Measurements from ENCODE around the gene DPYD. TPM values are rescaled to one million over a fixed set of nuclear protein-coding genes. Genes with fewer than 3 reads are reported as not detected.

Gene DPYD
- total RNA-seq, 2 donors from 2014 or later, result 4.9 to 11.7 TPM

DNA sequence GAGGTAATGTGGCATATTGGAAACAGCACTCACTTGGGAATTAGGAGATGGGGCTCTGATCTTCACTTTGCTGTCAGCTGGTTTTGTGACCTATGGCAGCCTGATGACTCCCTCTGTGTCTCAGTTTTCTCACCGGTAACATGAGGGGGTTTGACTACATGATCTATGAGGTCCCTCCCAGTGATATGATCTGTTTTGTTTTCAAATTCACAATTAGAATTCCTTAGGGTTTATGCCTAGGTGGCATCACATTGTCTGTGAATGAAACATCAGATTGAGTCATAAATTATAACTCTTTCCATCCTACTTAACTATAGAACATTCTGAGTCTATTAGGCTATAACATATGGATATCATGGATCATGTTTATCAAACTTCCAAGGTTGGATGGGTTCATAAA, 812.7 kb downstream of the DPYD start:
- Histone ChIP-seq H3K27ac (no peak overlapping the region), H3K9me3 (no peaks in the 10 kb centered on the region), H3K4me1 (no peaks in the 10 kb centered on the region), H3K9ac (ENCODE audit: low read depth in 2 of 2, low read length in 2 of 2) (no peak overlapping the region), H3K36me3 (no peaks in the 10 kb centered on the region), H3K4me3 (no peak overlapping the region), H3K27me3 (no peaks in the 10 kb centered on the region)
- intact Hi-C loops (cut with DNase I), result no loop called here
- TF ChIP-seq, protein P1, sequence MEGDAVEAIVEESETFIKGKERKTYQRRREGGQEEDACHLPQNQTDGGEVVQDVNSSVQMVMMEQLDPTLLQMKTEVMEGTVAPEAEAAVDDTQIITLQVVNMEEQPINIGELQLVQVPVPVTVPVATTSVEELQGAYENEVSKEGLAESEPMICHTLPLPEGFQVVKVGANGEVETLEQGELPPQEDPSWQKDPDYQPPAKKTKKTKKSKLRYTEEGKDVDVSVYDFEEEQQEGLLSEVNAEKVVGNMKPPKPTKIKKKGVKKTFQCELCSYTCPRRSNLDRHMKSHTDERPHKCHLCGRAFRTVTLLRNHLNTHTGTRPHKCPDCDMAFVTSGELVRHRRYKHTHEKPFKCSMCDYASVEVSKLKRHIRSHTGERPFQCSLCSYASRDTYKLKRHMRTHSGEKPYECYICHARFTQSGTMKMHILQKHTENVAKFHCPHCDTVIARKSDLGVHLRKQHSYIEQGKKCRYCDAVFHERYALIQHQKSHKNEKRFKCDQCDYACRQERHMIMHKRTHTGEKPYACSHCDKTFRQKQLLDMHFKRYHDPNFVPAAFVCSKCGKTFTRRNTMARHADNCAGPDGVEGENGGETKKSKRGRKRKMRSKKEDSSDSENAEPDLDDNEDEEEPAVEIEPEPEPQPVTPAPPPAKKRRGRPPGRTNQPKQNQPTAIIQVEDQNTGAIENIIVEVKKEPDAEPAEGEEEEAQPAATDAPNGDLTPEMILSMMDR (IDR thresholded peaks at IDR 0.05), result no peak
- no peak for DNase-seq

DNA sequence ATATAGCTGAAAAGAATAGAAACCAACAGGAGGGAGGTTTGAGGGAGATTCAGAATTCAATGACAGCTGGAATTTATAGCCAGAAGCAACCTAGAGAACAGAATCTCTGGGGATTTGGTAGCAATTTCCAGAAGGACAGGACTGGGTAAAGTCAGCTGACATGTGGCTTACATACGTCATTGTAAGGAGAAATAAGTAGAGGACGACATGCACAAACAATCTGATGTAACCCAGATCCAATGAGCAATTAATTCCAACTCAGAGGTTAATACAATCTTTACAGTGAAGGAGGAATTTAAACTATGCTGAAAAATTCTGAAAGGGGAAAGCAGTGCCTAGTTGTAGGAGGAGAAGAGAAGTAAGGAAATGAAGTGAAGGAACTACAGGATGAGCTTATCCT, 815.3 kb downstream of the DPYD start:
- H3K36me3 ChIP-seq, result no peaks in the 10 kb centered on the region
- H3K4me1 ChIP-seq, result no peaks in the 10 kb centered on the region
- H3K27me3 ChIP-seq, result no peaks in the 10 kb centered on the region
- DNase-seq, result no peak
- no peak overlapping the region for H3K9ac ChIP-seq (ENCODE audit: low read depth in 2 of 2, low read length in 2 of 2)
- intact Hi-C loops (cut with DNase I), result no loop called here
- H3K27ac ChIP-seq, result no peak overlapping the region
- TF ChIP-seq, protein P1 (IDR thresholded peaks at IDR 0.05), result no peak
- no peaks in the 10 kb centered on the region for H3K9me3 ChIP-seq
- H3K4me3 ChIP-seq, result no peak overlapping the region

DNA sequence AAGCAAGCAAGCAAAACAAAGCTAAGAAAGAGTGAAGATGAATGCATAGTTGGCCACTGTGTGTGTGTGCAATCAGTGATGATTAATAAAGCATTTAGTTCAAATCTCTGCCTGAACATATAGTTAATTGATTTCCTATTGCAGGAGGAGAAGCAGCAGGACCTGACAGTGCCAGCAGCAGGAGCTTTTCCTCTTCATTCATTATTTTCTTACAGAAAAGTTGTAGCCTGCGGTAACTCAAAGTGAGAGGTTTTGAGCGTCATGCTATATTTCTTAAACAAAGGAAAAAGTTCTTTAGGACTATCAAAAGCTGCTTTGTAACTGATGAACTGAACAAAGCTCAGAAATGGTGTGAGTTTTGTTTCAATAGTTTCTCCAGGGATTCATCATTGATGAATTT, 819.3 kb downstream of the DPYD start:
- DNase-seq, result no peak
- no peaks in the 10 kb centered on the region for H3K9me3 ChIP-seq
- no peaks in the 10 kb centered on the region for H3K36me3 ChIP-seq
- intact Hi-C loops (cut with DNase I), result no loop called here
- no peak overlapping the region for H3K27ac ChIP-seq
- no peak overlapping the region for H3K4me3 ChIP-seq
- H3K9ac ChIP-seq (ENCODE audit: low read depth in 2 of 2, low read length in 2 of 2), result no peak overlapping the region
- H3K27me3 ChIP-seq, result no peaks in the 10 kb centered on the region
- TF ChIP-seq, protein P1 (IDR thresholded peaks at IDR 0.05), result no peak
- H3K4me1 ChIP-seq, result no peaks in the 10 kb centered on the region

DNA sequence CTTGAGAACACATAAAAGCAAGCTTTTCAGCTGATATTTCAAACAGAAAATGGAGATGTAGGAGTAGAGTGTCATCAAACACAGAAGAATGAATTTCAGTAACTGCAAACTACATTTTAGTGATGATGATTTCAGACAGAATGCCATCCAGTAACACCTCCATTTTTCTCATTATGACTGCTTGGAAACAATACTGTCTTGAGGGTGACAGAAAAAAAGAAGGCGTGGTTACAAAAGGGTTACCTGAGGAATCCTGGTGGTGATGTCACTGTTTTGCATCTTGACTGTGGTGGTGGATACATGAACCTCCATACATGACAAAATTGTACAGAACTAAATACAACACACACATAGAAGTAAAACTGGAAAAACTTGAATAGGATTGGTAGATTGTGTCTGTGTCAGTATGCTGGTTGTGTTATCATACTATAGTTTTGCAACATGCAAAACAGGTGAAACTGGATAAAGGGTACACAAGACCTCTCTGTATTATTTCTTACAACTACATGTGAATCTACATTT, 823.4 kb downstream of the DPYD start:
- H3K36me3 ChIP-seq, result no peaks in the 10 kb centered on the region
- H3K4me3 ChIP-seq, result no peak overlapping the region
- intact Hi-C loops (cut with DNase I), result no loop called here
- H3K9ac ChIP-seq (ENCODE audit: low read depth in 2 of 2, low read length in 2 of 2), result no peak overlapping the region
- no peaks in the 10 kb centered on the region for H3K4me1 ChIP-seq
- DNase-seq, result no peak
- no peak overlapping the region for H3K27ac ChIP-seq
- TF ChIP-seq, protein P1 (IDR thresholded peaks at IDR 0.05), result no peak
- no peaks in the 10 kb centered on the region for H3K9me3 ChIP-seq
- H3K27me3 ChIP-seq, result no peaks in the 10 kb centered on the region

DNA sequence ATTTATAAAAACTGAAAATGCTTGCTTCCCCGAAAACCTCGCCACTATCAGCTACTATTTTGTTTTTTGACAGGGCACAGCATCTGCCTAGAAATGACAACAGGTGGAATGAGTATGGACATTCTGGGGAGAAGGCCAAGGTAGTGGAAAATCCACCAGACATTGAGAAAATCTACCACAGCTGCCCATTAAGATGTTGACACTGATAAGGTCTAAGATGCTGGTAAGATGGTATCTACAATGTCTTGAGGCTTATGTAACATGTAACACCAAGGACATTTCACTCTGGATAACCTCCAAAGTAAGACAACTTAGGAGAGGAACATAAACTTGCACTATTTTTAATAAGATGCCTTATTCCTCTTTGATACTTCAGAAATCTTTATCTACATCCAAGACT, 825.1 kb downstream of the DPYD start:
- H3K27me3 ChIP-seq, result no peaks in the 10 kb centered on the region
- TF ChIP-seq, protein P1 (IDR thresholded peaks at IDR 0.05), result no peak
- no peak overlapping the region for H3K9ac ChIP-seq (ENCODE audit: low read depth in 2 of 2, low read length in 2 of 2)
- H3K27ac ChIP-seq, result no peak overlapping the region
- intact Hi-C loops (cut with DNase I), result no loop called here
- no peak overlapping the region for H3K4me3 ChIP-seq
- no peaks in the 10 kb centered on the region for H3K9me3 ChIP-seq
- H3K4me1 ChIP-seq, result no peaks in the 10 kb centered on the region
- DNase-seq, result no peak
- no peaks in the 10 kb centered on the region for H3K36me3 ChIP-seq

Data from colonic mucosa (tissue), 4 donors.